Kidney capillary endothelial cell (primary cell): ENCODE measurements around the gene SUCO.

ENCODE experiments used
- DNase-seq: peaks from one replicate; pipeline ENCODE4 v3.0.0-alpha.2; 2018; ENCODE audit warnings: low spot score

SUCO gene

GRCh38 chr1:172515436-172515835 is 17.5 kb upstream of the SUCO start:
- DNase-seq: no peak

- no peak for DNase-seq
Observed at GRCh38 chr1:172515927-172516326, 17.0 kb upstream of the SUCO start.

- no peak for DNase-seq
Observed at GRCh38 chr1:172517081-172517480, 15.9 kb upstream of the SUCO start.

- DNase-seq: no peak
Observed at GRCh38 chr1:172517545-172517944, 15.4 kb upstream of the SUCO start.

- DNase-seq: no peak
Observed at GRCh38 chr1:172529304-172529703, 3.6 kb upstream of the SUCO start.

GRCh38 chr1:172530000-172530399 is 3.0 kb upstream of the SUCO start:
- DNase-seq: no peak

- DNase-seq: no peak
Observed at GRCh38 chr1:172531412-172532182, 1.4 kb upstream of the SUCO start.

- peak; percentile 97 for DNase-seq
Observed at GRCh38 chr1:172532183-172532699, 709 bp upstream of the SUCO start.

GRCh38 chr1:172533513-172534151 is 682 bp downstream of the SUCO start:
- peak; percentile 28 for DNase-seq

GRCh38 chr1:172536256-172536655 is 3.3 kb downstream of the SUCO start:
- no peak for DNase-seq

GRCh38 chr1:172537366-172537765 is 4.4 kb downstream of the SUCO start:
- DNase-seq: no peak

GRCh38 chr1:172537827-172538391 is 5.0 kb downstream of the SUCO start:
- DNase-seq: no peak

GRCh38 chr1:172540635-172541034 is 7.7 kb downstream of the SUCO start:
- DNase-seq: no peak

GRCh38 chr1:172544481-172545104 is 11.6 kb downstream of the SUCO start:
- DNase-seq: no peak

GRCh38 chr1:172545396-172546004 is 12.6 kb downstream of the SUCO start:
- no peak for DNase-seq

GRCh38 chr1:172547071-172547470 is 14.1 kb downstream of the SUCO start:
- no peak for DNase-seq

GRCh38 chr1:172549621-172550280 is 16.8 kb downstream of the SUCO start:
- DNase-seq: no peak

- DNase-seq: no peak
Observed at GRCh38 chr1:172551279-172551678, 18.3 kb downstream of the SUCO start.

- DNase-seq: no peak
Observed at GRCh38 chr1:172554915-172555314, 22.0 kb downstream of the SUCO start.

GRCh38 chr1:172556461-172556860 is 23.5 kb downstream of the SUCO start:
- DNase-seq: no peak

- DNase-seq: no peak
Observed at GRCh38 chr1:172557270-172557669, 24.3 kb downstream of the SUCO start.
